IMR-90 (cell line): Measurements from ENCODE around the gene ADD2. TPM values are rescaled to one million over a fixed set of nuclear protein-coding genes. Genes with fewer than 3 reads are reported as not detected.

Experiments
- ATAC-seq: fragments of 200-7000 bp; cut with Tn5 transposase; 2 replicates; pipeline ENCODE4 v1.9.1; 2020; ENCODE audit warnings: low read depth, mild to moderate bottlenecking, moderate library complexity
- BruUV-seq: library from RNA; stranded (reverse); fragments of 400-500 nt; replicated peaks from 2 replicates; lab custom pipeline; 2021; lab: Mats Ljungman, UMichigan
- CTCF ChIA-PET: fragments of 300-600 bp; formaldehyde crosslinking; extraction: SDS; loops from one replicate; lab custom pipeline; 2021; ENCODE audit warnings: antibody characterized with exemption; lab: Yijun Ruan, JAX
- POLR2A ChIA-PET: fragments of 300-600 bp; sonication (Branson Sonifier 250); formaldehyde crosslinking; loops from one replicate; lab custom pipeline; 2022; ENCODE audit warnings: antibody characterized with exemption; ENCODE audit not compliant: unreplicated experiment; lab: Charles Lee
- DNase-seq: peaks from one replicate; pipeline ENCODE4 v3.0.0; 2013
- H2AFZ ChIP-seq: replicated peaks from 2 replicates; pipeline ENCODE3; 2013; ENCODE audit warnings: low read length, mild to moderate bottlenecking; ENCODE audit not compliant: poor library complexity
- H2AK5ac ChIP-seq: 2 replicates; pipeline ENCODE4 v1.6.1; 2013; ENCODE audit warnings: low read depth, low read length, inconsistent platforms
- H2AK9ac ChIP-seq: replicated peaks from 2 replicates; pipeline ENCODE3; 2013; ENCODE audit warnings: mild to moderate bottlenecking, low read depth, low read length, moderate library complexity; ENCODE audit not compliant: poor library complexity
- H2BK120ac ChIP-seq: 2 replicates; pipeline ENCODE4 v1.6.1; 2013; ENCODE audit warnings: low read depth, low read length, inconsistent platforms
- H2BK15ac ChIP-seq: 3 replicates; pipeline ENCODE4 v1.6.1; 2013; ENCODE audit warnings: low read depth, low read length, inconsistent platforms
- H2BK20ac ChIP-seq: 2 replicates; pipeline ENCODE4 v1.6.1; 2013; ENCODE audit warnings: low read depth, mild to moderate bottlenecking, inconsistent platforms, low read length, moderate library complexity
- H2BK5ac ChIP-seq: 2 replicates; pipeline ENCODE4 v1.6.1; 2013; ENCODE audit warnings: mild to moderate bottlenecking, low read depth, low read length, inconsistent platforms; ENCODE audit not compliant: poor library complexity, severe bottlenecking
- H3K14ac ChIP-seq: replicated peaks from 2 replicates; pipeline ENCODE4 v1.6.1; 2013; ENCODE audit warnings: low read depth, low read length, inconsistent platforms
- H3K18ac ChIP-seq: 2 replicates; pipeline ENCODE4 v1.6.1; 2013; ENCODE audit warnings: low read depth, low read length, control low read depth
- H3K23ac ChIP-seq: 2 replicates; pipeline ENCODE4 v1.6.1; 2013; ENCODE audit warnings: low read depth, low read length, inconsistent platforms
- H3K27ac ChIP-seq: 2 replicates; pipeline ENCODE4 v1.5.1; 2013; ENCODE audit warnings: mild to moderate bottlenecking, control low read depth, low read length; ENCODE audit not compliant: insufficient read depth
- H3K27me3 ChIP-seq: 2 replicates; pipeline ENCODE4 v1.6.1; 2013; ENCODE audit warnings: low read length; ENCODE audit not compliant: control insufficient read depth, insufficient read depth
- H3K36me3 ChIP-seq: 2 replicates; pipeline ENCODE4 v1.6.1; 2013; ENCODE audit warnings: low read length, mixed read lengths; ENCODE audit not compliant: control insufficient read depth, insufficient read depth
- H3K4ac ChIP-seq: 2 replicates; pipeline ENCODE4 v1.6.1; 2013; ENCODE audit warnings: low read depth, low read length, inconsistent platforms
- H3K4me1 ChIP-seq: 2 replicates; pipeline ENCODE4 v1.6.1; 2013; ENCODE audit warnings: low read length, mixed read lengths; ENCODE audit not compliant: control insufficient read depth, insufficient read depth
- H3K4me2 ChIP-seq: 2 replicates; pipeline ENCODE4 v1.6.1; 2013; ENCODE audit warnings: low read depth, mild to moderate bottlenecking, control low read depth, low read length, moderate library complexity
- H3K4me3 ChIP-seq: 2 replicates; pipeline ENCODE4 v1.5.1; 2013; ENCODE audit warnings: low read depth, mild to moderate bottlenecking, control low read depth, low read length, moderate library complexity; ENCODE audit not compliant: insufficient read depth
- H3K56ac ChIP-seq: 2 replicates; pipeline ENCODE4 v1.6.1; 2013; ENCODE audit warnings: low read length, inconsistent platforms; ENCODE audit not compliant: insufficient read depth; ENCODE audit errors: extremely low read depth
- H3K79me1 ChIP-seq, 2 experiments: 2 replicates each; pipeline ENCODE4 v1.6.1; 2013; ENCODE audit warnings: low read length in 2 of 2, inconsistent platforms in 1 of 2, low read depth in 1 of 2
- H3K9ac ChIP-seq: 2 replicates; pipeline ENCODE4 v1.6.1; 2013; ENCODE audit warnings: low read depth, low read length, control low read depth
- H3K9me1 ChIP-seq: 2 replicates; pipeline ENCODE4 v1.6.1; 2013; ENCODE audit warnings: low read length, inconsistent platforms; ENCODE audit not compliant: insufficient read depth
- H3K9me3 ChIP-seq: 2 replicates; pipeline ENCODE4 v1.6.1; 2013; ENCODE audit warnings: low read length; ENCODE audit not compliant: control insufficient read depth, insufficient read depth
- H4K20me1 ChIP-seq: 2 replicates; pipeline ENCODE4 v1.6.1; 2013; ENCODE audit warnings: low read length, inconsistent platforms; ENCODE audit not compliant: insufficient read depth
- H4K5ac ChIP-seq: 2 replicates; pipeline ENCODE4 v1.6.1; 2013; ENCODE audit warnings: mild to moderate bottlenecking, low read depth, low read length, control low read depth
- H4K8ac ChIP-seq, 2 experiments: 2 replicates each; pipeline ENCODE4 v1.6.1; 2013; ENCODE audit warnings: low read depth in 2 of 2, low read length in 2 of 2, control low read depth in 1 of 2, inconsistent platforms in 1 of 2
- H4K91ac ChIP-seq: 2 replicates; pipeline ENCODE4 v1.6.1; 2013; ENCODE audit warnings: low read depth, low read length, inconsistent platforms; ENCODE audit not compliant: insufficient read depth
- CHD1 ChIP-seq: IDR thresholded peaks from 2 replicates; pipeline ENCODE4 v1.6.1; 2012; ENCODE audit warnings: low read depth, low read length, improper control_type of control experiment
- MAFK ChIP-seq: IDR thresholded peaks from 2 replicates; pipeline ENCODE4 v1.6.1; 2012; ENCODE audit warnings: low read depth, low read length, improper control_type of control experiment
- MXI1 ChIP-seq: IDR thresholded peaks from 2 replicates; pipeline ENCODE4 v1.6.1; 2012; ENCODE audit warnings: low read depth, mild to moderate bottlenecking, low read length, moderate library complexity, borderline replicate concordance
- RCOR1 ChIP-seq: IDR thresholded peaks from 2 replicates; pipeline ENCODE4 v1.6.1; 2012; ENCODE audit warnings: mild to moderate bottlenecking, low read length, improper control_type of control experiment; ENCODE audit not compliant: insufficient replicate concordance
- SMC3 ChIP-seq: fragments of 150-350 bp; IDR thresholded peaks from 2 replicates; pipeline ENCODE4 v1.6.1; 2016; ENCODE audit warnings: low read depth, mild to moderate bottlenecking, antibody characterized with exemption, low read length, moderate library complexity
- USF2 ChIP-seq: fragments of 150-350 bp; IDR thresholded peaks from 2 replicates; pipeline ENCODE4 v1.6.1; 2017; ENCODE audit warnings: mild to moderate bottlenecking, antibody characterized with exemption, low read length, low read depth
- WGBS, 2 experiments: methylation state at CpG; one replicate each; pipeline versions ENCODE4 v1.1.5 to v1.1.7; 2013; ENCODE audit warnings: missing lambda C conversion rate in 2 of 2; ENCODE audit not compliant: insufficient read length in 1 of 2; ENCODE audit errors: extremely low coverage in 2 of 2; 5-methylcytosine and 5-hydroxymethylcytosine counted together
- dilution Hi-C: fragments of 300-500 bp; cut with HindIII; formaldehyde crosslinking; loops from one replicate; pipeline ENCODE4 v1.14.3; 2018; ENCODE audit warnings: low sequenced_read_pairs; ENCODE audit not compliant: unreplicated experiment
- in situ Hi-C: fragments of 300-500 bp; cut with MboI; formaldehyde crosslinking; loops from 3 replicates; pipeline ENCODE4 v1.14.3; 2019; ENCODE audit warnings: low sequenced_read_pairs, inconsistent platforms, mixed read lengths
- intact Hi-C: fragments of 100-400 bp; cut with micrococcal nuclease; formaldehyde crosslinking; loops from 2 replicates; pipeline ENCODE4 v1.10.0; 2022
- polyA plus RNA-seq, 3 experiments: library from polyadenylated mRNA; depleted of rRNA; stranded (reverse); fragments of >200 nt; gene quantifications; 2 replicates each; pipeline ENCODE4 v1.2.3, GENCODE V29; 2012; ENCODE audit warnings: low replicate concordance in 1 of 3
- total RNA-seq: library from RNA; depleted of rRNA; stranded (reverse); fragments of >200 nt; gene quantifications from 2 replicates; pipeline ENCODE4 v1.2.3, GENCODE V29; 2012

The ADD2 gene
- total and polyA plus RNA-seq, 2 of the 4 experiments (the other 2 are of a cell fraction): not detected

GRCh38 chr2:70785137-70785911 lies 17.3 kb upstream of the ADD2 start:
- no peak overlapping the region for H3K56ac ChIP-seq
- DNase-seq: no peak
- no peak overlapping the region for H3K4me2 ChIP-seq
- in situ Hi-C loops (no loop called here), dilution Hi-C loops (no loop called here), intact Hi-C loops (no loop called here)
- H3K79me1 ChIP-seq: no peaks in the 10 kb centered on the region
- H2AK9ac ChIP-seq: no peak overlapping the region
- H3K4me3 ChIP-seq: no peak overlapping the region
- no peak overlapping the region for H2AFZ ChIP-seq
- no peak overlapping the region for H2BK15ac ChIP-seq
- peaks cover 19% of the 10 kb centered on the region for H3K27me3 ChIP-seq
- no peak overlapping the region for H3K18ac ChIP-seq
- no peak for ATAC-seq
- no peaks in the 10 kb centered on the region for H4K20me1 ChIP-seq
- CTCF ChIA-PET: interaction anchor here (0.5 kb wide), 1 partner anchor 130 kb away, joined by 4 read pairs; no protein-coding TSS in a partner anchor
- no TSS peak for BruUV-seq
- no CpG with 5 or more reads among the region's 7 CpGs for WGBS, 2 experiments
- H4K91ac ChIP-seq: no peak overlapping the region
- POLR2A ChIA-PET: no interaction called here
- no peak overlapping the region for H4K5ac ChIP-seq
- no peaks in the 10 kb centered on the region for H3K36me3 ChIP-seq
- no peak overlapping the region for H2BK120ac ChIP-seq
- TF ChIP-seq MAFK: no peak
- no peak for TF ChIP-seq RCOR1
- TF ChIP-seq SMC3: no peak
- no peak for TF ChIP-seq USF2
- TF ChIP-seq CHD1: no peak
- TF ChIP-seq MXI1: no peak
- no peaks in the 10 kb centered on the region for H3K9me3 ChIP-seq
- H2BK5ac ChIP-seq: no peak overlapping the region
- H3K9me1 ChIP-seq: no peaks in the 10 kb centered on the region
- no peak overlapping the region for H2BK20ac ChIP-seq
- H3K4me1 ChIP-seq: no peaks in the 10 kb centered on the region
- no peak overlapping the region for H3K9ac ChIP-seq
- H3K23ac ChIP-seq: no peak overlapping the region
- no peak overlapping the region for H4K8ac ChIP-seq
- H2AK5ac ChIP-seq: no peak overlapping the region
- no peak overlapping the region for H3K14ac ChIP-seq
- no peak overlapping the region for H3K4ac ChIP-seq
- no peak overlapping the region for H3K27ac ChIP-seq
